GM21390 (cell line): ENCODE data around the gene STXBP1.

Source experiments
- ATAC-seq: cut with Tn5 transposase; IDR thresholded peaks from one replicate; pipeline ENCODE4 v1.9.1; 2021; ENCODE audit not compliant: unreplicated experiment

Gene STXBP1

DNA sequence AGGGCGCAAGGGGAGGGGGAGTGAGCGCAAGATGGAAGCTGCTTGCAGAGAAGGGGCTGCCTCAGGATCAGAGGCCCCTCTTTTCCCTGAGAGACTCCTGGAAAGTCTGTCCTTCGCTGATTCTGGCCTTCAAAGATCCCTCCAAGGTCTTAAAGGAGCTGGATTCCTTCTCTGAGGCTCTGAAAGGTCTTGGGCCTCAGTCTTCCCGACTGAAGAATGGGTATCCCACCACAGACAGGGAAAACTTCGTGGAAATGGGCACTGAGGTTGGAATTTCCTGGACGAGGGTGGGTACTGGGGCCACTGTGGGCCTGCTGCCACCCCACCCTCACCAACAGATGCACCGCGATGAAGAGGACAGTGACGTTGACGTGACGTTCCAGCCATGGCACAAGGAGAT, 100.3 kb downstream of the STXBP1 start:
- ATAC-seq = no peak

DNA sequence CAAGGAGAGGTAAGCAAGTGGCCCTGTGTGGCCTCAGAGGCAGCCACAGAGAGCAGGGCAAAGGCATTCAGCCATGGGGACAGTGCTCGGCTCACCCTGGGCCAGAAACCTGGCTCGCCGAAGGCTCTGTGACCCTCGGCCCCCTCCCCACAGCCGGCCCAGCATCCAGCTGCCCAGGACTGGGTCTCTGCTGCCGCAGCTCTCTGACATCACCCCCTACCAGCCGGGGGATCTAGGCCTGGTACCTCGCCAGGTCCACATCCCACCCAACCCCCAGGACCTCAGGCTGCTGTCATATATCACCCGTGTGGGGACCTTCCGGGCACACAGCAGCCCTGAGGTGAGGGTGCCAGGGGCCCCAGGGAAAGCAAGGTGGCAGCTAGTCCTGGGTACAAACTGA, 100.8 kb downstream of the STXBP1 start:
- no peak for ATAC-seq

DNA sequence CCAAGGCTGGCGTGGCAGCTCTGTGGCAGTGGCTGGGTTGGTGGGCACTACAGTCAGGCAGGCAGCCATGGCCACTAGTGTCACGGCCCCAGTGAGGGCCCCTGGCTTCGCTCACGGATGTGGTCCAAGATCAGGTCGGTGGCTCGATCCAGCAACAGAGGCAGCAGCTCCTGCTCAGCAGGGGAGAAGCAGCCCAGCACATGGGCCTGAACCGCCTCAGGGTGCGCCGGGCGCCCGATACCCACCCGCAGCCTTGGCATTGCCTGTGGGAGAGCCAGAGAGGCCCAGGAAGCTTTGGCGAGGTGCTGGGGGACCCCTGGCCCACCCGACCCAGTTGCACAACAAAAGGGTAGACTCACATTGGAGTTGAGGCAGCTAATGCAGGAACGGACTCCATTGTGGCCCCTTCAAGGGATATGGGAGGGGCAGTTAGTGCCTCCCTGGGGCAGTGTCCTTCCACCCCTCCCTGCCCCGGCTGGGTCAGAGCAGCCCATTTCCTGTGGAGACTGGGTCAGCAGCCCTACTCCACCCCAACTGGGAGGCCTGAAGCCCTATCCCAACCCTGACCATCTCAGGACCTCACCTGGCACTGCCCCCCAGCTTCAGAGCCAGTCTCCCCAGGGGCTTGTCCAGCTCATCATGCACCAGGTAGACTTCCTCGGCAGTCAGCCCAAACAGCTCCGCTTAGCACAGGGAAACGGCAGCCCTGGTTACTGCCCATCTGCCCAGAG, 102.1 kb downstream of the STXBP1 start:
- ATAC-seq = no peak

DNA sequence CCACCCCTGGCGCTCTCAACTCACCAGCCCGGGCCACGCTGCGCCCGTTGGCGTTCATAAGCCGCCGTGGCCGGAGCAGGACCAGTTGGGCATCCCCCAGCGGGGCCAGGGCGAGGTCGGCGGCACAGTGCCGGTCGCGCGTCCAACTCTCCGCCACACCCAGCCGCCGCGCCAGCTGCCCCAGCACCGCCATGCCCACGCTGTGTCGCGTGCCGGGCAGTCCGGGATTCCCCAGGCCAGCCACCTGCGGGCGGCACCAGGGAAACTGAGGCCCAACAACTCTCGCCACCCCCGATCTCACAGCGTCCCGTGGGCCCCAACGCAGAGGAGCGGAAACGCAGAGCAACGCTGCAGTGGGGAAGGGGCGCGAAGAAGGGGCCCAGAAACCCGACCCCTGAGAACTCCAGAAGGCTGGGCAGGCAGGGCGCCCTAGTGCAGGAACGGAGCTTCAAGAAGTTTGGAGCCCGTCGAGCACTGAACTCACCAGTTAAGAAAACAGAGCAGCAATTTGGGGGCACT, 102.9 kb downstream of the STXBP1 start:
- peak; percentile 6 for ATAC-seq

DNA sequence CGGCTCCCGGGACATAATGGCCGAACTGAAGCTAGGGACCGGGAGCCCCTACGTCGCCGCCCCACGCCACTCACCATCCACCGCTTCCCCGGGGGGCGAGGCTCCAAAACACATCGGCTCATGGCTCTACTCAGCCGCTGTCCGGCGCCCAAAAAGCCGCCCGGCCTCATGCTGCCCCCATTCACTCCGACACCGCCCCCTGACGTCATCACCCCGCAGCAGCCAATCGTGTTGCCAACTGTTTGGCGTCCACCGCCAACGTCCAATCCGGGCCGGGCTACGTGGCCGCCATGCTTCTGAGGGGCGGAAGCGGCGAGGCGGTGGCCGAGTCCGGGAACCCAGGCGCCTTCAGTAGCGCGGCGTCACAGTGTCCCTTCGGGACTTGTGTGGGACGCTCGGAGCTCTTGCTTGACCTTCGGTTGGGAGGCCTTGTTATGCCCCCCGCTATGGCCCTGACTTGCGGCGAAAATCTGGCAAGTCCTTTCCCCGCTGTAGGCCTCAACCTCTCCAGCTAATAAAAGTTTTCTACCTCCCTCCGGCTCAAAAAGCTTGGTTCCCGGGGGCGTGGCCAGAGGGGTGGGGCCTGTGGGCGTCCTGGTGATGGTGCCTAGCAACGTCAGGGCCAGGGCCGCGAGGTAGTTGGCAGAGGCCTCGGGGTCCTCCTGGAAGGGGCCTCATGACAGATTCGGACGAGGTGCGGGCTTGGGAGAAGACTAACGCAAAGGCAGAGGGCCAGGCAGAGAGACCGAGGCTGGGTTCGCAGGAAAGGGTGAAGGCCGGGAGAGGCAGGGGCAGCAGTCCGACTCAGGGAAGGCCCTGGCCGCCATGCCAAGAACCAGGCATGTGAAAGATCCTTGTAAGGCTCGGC, 103.6 kb downstream of the STXBP1 start, which contains the start of the genes PTRH1 and TTC16:
Gene PTRH1 (minus strand): TSS at position 194 of the 868 bp plus-strand sequence. CDS start 24 bp downstream, at position 170.
Gene TTC16 (plus strand): TSS at position 610 of the 868 bp plus-strand sequence. CDS start 67 bp downstream, at position 677.
- ATAC-seq = peak; percentile 88

DNA sequence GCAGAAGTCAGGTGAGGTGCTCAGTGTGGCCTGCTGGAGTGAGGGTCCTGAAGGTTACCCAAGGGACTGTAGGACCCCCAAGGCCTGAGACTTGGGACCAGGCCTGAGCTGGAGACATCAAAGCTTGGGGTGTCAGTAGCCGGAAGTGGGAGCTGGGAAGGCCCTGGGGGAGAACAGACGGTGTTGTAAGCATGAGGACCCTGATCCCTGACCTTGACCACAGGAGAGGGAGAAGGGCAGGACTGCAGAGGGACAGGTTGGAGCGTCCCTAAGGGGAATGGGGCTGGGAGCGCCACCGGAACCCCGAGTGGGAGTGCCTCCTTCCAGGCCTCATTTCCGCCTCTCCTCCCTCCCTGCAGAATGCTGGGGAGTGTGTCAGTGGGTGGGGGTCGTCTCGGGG, 104.3 kb downstream of the STXBP1 start:
- ATAC-seq = no peak

DNA sequence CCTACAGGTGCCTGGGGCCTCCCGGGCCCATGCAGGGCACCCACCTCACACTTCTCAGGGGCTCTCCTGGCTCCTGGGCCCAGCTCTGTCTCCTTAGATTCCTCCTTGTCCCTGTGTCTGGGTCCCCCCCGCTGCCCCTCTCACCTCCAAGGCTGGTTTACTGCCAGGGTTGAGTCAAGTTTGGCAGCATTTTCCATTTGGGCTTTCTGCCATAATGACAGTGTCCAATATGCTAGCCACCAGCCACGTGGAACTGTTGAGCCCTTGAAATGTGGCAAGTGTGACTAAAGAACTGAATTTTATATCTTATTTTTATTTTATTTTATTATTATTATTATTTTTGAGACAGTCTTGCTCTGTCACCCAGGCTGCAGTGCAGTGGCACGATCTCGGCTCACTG, 105.7 kb downstream of the STXBP1 start:
- ATAC-seq = no peak

DNA sequence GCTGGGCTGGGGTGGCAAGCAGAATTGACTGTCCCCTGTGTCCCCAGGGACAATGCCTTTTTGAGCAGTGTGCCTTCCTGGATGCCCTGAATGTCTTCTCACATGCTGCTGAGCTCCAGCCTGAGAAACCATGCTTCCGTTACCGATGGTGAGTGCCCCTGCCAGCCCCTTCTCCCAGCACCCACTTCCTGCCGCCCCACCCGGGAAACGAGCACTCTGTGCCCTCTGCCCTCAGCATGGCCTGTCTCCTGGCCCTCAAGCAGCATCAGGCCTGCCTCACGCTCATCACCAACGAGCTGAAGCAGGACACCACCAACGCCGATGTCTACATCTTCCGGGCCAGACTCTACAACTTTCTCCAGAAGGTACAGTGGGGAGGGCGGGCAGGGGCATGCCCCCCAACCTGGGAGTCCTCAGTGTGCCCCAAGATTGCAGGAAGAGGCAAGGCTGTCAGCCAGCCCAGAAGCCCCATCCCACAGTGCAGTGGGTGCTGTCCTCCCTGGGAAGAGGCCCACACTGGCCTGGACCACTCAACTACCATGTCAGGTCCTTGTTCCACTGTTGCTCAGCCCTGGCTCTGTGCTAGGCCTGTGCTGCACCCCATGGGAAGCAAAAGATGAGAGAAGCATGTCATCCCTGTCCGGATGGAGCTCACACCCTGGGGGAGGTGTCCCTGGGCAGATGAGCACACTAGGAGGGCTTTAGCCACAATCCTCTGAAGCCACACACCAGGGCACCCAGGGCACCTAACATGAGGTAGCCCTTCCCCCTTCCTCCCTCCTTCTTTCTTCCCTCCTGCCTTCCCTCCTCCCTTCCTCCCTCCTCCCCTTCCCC, 108.2 kb downstream of the STXBP1 start:
- no peak for ATAC-seq

DNA sequence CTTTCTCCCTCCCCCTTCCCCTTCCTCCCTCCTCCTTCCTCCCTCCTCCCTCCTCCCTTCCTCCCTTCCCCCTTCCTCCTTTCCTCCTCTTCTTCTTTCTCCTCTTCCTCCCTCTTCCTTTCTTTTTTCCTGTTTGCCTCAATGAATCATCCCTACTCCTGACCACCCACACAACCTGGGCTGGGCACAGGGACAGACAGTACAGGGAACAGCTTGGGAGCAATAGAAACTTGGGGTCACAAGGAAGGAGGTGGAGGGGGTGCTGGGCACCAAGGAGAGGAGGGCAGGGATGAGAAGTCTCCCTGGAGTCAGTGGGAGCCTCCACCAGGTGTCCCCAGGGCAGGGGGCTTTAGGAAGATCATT, 108.8 kb downstream of the STXBP1 start:
- no peak for ATAC-seq

DNA sequence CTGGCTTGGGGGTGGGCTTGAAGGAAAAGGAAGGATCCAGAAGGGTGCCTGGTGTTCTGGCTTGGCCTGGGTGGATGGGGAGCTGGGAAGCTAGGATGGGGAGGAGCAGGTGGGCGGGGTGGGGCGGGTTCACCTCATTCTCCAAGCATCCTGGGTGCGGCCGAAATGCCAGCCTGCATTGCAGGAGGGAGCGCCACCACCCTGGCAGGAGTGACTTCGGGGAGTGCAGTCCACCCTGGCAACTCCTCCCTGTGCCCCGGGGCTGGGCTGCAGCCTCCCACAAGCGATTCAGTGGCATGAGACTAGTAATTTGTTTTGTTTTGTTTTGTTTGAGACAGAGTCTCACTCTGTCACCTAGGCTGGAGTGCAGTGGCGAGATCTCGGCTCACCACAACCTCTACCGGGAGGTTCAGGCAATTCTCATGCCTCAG, 109.3 kb downstream of the STXBP1 start:
- ATAC-seq = no peak

DNA sequence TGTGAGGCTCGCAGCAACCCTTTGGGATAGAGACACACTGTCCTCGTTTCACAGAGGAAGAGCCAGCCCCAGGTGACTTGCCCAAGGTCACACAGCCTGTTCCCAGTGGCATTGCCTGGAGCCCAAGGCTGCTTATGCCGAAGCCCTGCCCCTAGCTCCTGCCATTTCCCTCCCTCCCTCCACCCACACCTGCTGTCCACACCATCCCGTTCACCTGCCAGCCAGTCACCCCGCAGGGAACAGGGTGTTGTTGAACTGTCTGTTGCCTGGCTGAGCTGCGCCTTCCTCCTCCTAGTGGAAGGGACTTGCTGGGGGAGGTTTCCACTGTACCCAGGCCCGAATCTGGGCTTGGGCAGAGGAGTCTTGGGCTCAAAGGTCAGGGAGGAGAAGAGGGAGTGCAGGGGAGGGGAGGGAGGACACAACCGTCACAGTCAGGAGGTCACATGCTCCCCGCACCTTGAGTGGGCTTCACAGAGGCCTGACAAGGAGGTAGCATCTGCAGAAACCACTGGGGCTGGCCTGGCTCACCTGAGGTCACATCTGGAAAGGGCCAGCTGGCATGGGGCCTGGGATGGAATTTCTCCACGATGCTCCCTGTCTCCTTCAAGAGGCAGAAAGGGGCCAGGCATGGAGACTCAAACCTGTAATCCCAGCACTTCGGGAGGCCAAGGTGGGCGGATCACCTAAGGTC, 110.1 kb downstream of the STXBP1 start:
- ATAC-seq = no peak

DNA sequence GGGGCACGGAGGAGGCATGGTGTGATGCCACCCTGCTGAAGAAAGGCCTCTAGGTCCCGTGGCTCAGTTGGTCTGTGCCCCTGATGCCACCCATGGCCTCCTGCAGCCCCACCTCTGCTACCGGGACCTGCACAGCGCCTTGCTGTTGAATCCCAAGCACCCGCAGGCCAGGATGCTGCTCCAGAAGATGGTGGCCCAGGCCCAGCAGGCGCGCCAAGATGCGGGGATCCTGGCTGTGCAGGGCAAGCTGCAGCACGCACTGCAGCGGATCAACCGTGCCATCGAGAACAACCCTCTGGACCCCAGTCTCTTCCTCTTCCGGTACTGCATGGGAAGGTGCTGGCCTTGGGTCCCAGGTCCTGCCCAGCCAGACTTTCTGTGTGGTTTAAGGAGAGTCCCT, 110.9 kb downstream of the STXBP1 start:
- ATAC-seq = no peak

DNA sequence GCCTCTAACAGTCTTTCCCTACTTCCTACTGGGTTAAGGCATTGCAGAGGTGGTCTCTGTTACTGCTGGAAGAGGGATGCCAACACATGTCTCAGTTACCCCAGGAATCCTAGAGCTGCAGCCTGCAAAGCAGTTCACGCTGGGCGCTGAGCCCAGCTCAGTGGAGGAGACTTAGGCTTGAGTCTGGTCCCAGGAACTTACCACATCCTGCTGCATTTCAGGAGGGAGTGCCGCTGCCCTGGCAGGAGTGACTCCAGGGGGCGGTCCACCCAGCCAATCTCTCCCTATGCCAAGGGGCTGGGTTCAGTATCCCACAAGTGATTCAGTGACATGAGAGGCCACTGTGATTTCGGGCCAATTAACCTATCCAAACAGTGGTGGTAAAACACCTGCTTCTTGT, 111.4 kb downstream of the STXBP1 start:
- no peak for ATAC-seq

DNA sequence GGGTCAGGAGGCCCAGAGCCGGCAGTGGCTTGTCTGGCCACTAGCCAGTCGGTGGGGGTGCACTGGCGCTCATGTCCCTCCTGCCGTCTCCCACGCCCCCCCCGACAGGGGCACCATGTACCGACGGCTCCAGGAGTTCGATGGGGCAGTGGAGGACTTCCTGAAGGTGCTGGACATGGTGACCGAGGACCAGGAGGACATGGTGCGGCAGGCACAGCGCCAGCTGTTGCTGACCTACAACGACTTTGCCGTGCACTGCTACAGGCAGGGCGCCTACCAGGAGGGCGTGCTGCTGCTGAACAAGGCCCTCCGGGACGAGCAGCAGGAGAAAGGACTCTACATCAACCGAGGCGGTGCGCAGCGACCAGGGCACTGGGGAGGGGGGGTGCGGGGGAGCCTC, 111.9 kb downstream of the STXBP1 start:
- no peak for ATAC-seq

DNA sequence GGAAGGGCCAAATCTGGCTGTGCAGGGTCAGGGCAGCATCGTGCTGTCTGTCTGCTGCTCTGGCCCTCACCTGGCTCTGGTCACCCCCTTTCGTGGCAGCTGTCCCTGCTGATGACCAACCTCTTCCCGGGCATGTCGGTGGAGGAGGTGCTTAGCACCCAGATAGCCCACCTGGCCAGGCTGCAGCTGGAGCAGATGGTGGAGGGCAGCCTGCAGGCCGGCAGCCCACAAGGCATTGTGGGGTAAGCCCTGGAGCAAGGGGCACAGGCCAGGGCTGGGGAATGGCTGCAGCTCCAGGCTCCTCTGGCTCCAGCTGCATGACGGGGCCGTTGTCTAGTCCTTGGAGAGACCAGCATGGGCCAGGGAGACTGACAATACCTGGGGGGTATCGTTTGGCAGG, 114.8 kb downstream of the STXBP1 start:
- no peak for ATAC-seq

DNA sequence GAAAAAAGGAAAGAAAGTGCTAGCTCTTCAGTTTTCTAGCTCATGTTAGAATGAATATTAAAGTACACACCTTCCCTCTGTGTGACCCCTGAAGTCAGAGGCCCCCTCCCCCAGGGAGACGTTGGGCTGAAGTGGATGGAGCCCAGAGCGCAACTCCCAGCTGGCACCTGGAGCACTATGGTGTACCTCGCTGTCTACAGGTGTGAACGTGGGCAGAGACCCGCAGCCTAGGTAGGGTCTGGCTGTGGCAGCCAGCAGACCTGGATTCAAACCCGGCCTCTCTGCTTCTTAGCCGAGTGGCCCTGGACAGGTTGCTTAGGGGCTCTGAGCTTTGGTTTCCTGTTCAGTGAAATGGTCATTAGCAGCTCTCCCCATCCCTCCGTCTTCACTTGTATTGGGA, 116.7 kb downstream of the STXBP1 start:
- no peak for ATAC-seq

DNA sequence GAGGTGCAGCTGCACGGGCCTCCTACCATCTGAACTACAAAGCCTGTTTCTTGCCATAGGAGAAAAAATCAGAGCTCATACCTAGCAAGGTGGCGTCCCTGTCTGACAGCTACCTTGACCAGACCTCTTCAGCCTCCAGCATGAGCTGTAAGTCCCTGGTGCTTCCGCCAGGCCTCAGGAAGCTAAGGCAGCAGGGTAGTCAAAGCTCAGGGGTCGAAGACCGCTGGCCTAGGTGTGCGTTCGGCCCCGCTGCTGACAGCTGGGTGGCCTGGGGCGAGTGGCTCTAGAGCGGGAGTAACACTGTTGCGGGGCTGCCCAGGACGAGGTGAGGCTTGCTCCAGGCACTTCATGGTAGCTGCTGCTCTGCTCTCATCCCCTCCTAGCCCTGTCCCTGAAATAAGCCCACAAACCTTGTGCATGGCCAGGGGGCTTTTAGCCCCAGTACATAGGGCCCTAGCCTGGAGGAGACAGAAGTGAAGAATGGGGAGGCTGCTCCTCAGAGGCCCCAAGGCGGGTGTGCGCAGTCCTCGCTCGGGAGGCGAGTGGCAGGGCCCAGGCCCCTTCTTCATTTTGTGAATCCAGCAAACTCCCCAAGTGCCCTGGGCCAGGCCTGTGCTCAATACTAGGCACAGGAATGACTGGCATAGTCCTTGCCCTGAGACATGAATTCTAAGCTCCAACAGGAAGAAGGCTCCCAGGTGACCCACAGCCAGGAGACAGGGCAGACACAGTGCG, 117.6 kb downstream of the STXBP1 start:
- ATAC-seq = no peak

DNA sequence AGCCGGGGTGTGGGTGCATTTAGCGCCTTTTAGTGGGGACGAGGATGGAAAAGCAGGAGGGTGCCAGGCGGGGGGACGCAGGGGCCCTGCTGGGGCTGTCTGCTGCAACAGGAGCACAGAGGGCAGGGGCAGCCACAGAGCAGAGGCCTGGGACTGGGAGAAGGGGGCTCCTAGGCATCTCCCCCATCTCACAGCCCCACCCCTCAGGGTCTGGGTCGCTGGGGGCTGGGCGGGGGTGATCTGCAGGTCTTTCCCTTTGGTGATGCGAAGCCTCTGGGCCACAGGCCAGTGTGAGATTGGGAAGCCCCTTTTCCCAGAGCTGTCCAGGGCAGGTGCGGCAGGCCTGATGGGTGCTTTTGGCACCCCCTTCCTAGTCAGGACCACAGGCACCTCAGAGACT, 118.2 kb downstream of the STXBP1 start:
- no peak for ATAC-seq

DNA sequence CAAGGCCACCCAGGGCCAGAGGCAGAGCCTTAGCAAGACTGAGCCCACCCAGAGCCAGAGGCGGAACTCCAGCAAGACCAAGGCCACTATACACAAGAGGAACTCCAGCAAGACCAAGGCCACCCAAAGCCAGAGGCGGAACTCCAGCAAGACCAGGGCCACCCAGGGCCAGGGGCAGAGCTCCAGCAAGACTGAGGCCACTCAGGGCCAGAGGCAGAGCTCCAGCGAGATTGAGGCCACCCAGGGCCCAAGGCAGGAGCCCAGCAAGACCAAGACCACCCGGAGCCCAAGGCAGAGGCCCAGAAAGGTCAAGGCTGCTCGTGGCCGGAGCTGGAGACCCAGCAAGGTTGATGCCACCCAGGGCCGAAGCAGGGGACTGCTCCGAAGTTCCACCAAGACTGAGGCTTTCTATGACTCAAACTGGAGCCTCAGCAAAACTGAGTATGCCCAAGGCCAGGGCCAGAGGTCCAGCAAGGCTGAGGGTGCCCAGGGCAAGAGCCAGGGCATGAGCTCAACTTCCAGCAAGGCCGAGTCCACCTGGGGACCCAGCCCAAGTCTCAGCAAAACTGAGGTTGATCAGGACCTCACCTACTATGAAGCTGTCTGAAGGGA, 118.8 kb downstream of the STXBP1 start:
- no peak for ATAC-seq
